NCI-H748 treated with DMSO at 0.1 percent for 48 hours (cell line): ENCODE results near the gene C5.
"Not testable (repeated sequence)": the region's sequence is repeated elsewhere in the genome, so short reads cannot be mapped to it uniquely, and the experiment has no call there.

ENCODE experiments used
- DNase-seq: peaks from one replicate; lab custom pipeline; 2025; lab: John Stamatoyannopoulos, UW

C5 gene

DNA sequence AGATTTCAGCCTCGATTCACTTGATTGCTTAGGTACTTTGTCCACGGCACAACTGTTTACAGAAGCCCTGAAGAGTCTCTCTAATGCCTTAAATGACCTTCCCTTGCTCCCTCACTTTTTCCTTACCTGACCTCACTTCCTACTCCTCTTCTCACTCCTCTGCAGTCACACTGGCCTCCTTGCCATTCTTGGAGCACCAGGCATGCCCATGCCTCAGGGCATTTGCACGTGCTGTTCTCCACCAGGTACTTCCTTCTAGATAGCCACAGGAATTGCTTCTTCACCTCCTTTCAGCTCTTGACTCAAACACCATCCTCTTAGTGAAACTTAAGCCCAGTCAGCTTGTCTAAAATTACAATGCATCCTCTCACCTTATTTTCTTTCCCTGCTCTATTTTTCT, 71.1 kb downstream of the C5 start:
- no peak for DNase-seq

DNA sequence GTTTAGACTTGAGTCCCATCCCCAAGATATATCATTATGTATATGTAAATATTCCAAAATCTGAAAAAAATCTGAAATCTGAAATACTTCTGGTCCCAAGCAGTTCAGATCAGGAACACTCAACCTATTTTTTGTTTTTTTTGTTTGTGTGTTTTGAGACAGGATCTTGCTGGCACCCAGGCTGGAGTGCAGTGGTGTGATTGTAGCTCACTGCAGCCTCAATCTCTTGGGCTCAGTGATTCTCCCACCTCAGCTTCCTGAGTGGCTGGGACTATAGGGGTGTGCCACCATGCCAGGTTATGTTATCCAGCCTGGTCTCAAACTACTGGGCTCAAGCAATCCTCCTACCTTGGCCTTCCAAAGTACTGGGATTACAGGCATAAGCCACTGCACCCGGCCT, 72.8 kb downstream of the C5 start:
- DNase-seq, result no peak

DNA sequence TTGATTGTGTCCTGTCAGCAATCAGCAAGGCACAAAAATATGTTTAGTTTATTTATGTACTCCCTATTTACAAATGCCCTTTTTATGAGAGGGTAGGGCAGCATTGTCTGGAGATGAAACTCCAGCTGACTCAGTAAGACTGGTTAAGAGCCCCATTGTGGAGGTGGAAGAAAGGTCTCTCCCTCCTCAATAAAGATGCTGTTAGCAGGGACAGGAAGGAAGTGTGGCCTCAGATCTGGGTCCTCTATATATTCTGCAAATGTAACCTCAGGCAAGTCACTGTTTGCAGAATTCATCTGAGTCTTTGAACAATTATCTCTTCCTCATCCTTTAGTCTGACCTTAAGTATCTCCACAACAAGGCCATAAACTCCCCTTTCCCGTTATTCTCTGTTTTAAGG, 75.2 kb downstream of the C5 start:
- DNase-seq, result no peak

DNA sequence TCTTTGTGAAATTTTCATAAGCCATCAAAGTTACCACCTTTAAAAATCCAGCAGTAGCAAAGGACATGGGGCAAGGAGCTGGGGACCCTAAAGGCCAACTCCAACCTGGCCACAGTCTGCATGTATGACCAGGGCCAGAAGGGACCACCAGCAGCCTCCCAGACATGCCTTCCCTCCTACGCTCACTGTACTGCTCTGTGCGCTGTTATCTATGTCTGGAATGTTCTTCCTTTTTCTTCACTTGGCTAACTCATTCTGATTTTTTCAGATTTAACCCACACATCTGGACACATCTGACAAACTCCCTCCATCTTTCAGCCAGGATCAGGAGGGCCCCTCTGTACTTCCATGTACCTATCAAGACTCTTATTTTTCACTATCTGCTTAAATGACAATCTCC, 75.9 kb downstream of the C5 start:
- DNase-seq, result no peak

DNA sequence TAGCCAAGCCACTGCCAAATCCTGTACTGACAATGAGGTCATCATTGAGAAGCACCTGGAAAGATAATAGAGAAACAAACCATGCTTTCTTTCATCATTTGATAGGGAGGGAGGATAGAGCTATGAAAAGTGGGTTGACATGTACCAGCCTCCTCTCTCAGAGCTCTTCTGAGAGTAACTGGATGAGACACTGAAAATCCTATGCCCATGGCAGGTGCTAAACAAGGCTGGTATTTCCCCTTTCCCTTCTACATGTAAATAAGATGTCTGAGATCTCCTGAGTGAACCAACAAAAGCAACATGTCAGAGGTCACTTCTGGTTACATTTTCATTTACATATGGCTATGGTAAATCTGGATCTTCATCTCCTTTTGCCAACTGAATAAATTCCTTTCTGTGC, 78.1 kb downstream of the C5 start:
- no peak for DNase-seq

DNA sequence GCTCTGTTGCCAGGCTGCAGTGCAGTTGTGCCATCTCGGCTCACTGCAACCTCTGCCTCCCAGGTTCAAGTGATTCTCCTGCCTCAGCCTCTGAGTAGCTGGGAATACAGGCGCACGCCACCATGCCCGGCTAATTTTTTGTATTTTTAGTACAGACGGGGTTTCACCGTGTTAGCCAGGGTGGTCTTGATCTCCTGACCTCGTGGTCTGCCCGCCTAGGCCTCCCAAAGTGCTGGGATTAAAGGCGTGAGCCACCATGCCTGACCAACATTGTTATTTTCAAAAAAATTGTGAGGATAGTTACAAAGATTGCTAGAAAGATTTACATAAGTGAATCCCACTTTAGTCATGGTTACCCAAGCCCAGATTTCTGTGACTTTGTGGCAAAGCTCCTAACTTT, 78.6 kb downstream of the C5 start:
- DNase-seq, result not testable (repeated sequence)

DNA sequence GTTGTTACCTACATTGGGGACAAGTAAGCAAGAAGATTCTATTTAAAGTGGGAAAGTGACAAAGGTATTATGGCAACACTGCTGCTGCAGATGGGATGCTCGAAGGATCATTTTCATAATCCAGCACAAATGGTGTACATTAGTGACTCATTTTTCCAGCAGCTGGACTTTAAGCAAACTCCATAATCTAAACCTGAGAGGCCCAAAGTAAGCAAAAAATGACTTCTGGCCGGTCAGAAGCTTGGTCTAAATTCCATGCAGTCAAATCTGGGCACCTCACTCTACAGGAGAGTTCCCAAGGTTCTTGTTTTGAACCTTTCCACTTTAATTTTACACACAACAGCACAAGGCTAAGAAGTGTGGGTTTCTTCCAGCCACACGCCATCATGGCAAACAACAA, 79.8 kb downstream of the C5 start:
- DNase-seq, result no peak

DNA sequence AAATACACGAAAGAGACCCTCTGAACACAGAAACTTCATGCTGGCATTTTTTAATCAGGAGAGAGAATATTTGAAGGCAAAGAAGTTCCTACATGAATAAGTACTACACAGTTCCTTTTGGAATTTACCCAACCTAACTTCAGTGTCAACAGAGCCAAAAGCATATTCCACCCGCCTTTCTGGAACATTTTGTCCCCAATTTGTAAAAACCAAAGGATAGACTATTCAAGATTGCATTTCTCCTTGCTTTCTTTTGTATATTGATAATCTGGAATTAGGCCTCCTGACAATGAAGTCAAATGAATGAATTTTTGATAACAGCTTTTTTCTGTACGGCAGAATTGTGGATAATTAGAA, 84.1 kb downstream of the C5 start:
- no peak for DNase-seq

DNA sequence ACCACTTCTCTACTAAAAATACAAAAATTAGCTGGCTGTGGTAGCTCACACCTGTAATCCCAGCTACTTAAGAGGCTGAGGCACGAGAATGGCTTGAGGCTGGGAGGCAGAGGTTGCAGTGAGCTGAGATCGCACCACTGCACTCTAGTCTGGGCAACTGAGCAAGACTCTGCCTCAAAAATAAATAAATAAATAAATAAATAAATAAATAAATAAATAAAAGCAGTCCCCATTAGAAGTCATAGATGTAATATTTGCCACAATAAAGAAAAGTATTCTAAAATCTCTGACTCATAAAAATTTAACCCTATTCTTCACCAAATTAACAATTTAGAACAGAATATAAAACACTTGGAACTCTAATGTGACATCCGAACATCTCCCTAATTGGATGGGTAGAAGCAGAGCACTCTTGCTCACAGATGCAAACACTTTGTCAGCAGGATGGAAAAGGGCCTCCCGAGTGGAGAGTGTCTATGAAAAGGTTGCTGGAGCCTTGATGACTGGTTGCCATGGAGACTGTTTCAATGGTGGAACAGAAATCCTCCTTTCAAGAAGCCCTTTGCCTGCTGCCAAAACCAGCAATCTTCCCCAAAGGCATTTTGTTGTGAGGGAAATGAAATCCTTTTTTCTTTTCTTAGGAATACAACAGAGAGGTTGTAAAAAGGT, 84.6 kb downstream of the C5 start:
- peak; percentile 61 for DNase-seq

DNA sequence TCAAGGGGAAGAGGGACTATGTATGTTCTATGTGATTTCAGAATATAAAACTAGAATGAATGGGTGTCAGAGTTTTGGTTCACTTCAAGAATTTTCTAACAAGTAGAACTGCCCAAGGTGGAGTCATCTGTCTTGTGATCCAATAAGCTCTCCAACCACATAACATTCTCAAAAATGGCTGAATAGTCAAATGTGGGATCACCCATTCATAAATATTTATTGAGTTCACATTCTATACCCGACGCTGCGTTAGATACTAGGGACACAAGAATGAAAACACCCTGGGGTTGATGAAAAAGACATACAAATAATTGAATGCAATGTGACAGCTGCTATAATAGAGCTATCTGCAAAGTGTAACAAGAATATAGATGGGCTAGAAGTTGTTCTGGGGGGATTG, 88.1 kb downstream of the C5 start:
- DNase-seq, result no peak

DNA sequence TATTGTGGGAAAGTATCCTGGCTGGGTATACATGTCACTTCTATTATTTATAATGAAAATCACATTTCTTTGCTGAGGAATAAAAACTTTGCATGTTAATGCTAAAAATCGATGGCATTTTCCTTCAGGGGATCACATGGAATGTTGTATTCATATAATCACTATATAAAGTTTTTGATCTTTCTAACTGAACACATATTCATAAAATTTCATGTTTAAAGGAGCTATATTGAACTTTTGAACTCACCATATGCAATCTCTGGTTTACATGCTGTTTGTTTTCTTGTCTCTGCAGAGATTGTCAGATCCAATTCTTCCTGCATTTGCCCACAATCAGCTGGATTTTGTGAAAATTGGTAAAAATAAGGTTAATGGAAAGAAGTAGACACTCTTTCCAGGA, 90.1 kb downstream of the C5 start:
- DNase-seq, result no peak

DNA sequence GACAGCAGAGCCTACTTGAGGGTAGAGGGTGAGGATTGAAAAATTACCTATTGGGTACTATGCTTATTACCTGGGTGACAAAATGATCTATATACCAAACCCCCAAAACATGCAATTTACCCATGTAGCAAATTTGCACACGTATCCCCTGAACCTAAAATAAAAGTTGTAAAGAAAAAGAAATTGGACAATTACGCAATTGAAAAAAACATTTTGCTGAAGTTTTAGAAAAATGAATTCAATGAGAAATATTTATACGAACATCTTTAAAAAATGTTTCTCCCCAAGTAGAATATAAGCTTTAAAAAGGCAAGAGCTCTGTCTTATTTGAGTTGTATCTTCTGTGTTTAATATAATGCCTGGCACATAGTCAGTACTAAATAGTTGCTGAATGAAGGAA, 93.2 kb downstream of the C5 start:
- no peak for DNase-seq

DNA sequence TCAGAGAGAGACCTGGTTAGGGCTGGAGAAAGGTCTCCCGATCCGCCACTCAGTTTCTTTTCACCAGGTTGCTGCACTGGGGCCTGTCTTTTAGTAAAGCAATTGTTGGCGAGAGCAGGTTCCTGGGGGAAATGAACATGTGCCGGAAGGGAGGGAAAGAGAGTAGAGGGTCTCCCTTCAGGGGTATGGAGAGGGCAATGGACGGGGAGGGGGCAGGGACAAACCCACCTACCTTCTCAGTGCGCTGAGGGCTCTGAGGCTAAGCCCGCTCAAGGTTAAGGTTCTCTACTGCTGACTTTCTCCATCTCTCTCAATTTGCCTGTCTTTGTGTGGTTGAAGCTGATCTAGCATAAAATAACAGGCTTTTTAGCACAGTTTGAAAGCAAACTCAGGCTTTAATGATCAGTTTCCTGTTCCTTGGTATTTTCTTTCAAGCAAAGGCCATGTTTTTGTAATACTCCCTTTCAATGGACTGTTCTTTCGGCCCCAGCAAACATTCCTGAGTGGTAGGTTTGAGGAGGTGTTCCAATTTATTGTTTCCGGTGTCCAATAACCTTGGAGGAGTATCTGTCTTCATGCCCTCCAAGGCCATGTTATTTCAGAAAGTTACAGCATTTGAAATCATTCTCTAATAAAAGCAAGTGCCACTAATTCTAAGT, 98.0 kb downstream of the C5 start:
- no peak for DNase-seq

DNA sequence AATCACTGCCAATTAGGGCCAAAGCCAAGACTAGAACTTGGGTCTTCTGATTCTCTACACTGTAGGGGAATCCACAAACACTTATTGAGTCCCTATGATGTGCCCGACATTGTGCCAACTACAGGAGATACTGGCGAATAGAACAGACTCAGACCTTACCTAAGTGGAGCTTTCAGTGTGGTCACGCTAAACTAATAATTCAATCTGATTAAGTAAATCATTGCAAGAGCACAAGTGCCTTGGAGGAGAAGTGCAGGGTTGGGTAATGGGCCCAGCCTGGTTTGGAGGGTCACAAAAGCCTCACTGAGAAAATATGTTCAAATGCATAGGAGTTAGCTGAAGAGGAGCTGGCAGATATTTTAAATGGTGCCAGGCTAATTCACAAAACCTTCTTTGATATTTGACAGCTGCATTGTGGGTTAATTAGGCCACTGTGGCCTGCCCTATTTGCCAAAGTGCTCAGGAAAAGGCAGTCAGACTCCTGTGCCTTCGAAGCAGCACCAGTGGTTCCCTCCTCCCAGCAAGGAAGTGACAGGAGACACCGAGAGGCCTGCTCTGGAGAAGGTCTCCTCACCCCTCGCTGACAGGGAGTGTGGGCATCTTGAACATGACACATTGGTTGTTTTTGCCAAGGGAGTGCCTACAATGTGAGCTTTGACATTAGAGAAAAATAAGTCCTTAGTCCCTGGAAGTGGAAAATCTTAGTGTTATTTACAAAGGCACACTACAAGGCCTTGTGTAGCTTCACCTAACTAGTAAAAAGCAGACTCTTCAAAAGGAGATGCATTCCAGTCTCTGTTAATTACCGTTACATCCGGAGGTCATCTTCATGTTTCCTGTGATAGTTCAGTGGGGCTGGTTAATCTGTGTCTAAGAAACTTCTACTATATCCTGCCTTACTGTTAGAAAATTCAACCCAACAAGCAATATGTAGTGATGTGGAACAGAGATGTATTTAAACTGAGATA, 99.4 kb downstream of the C5 start:
- no peak for DNase-seq

DNA sequence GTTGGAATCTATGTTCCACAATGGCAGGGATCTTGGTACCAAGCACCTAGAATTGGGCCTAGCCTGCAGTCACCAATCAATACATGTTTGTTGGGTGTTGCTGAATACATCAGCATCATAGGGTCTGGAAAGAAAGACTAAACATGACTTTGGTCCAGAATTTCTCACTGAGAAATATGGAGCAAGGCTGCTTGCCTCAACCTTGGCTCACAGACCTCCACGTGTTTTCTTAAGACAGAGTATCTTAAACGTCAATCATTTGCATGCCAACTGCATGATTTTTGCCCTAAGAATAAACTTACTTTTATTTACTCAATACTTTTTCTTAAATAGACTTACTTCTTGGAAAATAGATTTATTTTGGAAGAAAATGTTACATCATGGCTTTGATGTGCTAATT, 100.8 kb downstream of the C5 start:
- DNase-seq, result no peak

DNA sequence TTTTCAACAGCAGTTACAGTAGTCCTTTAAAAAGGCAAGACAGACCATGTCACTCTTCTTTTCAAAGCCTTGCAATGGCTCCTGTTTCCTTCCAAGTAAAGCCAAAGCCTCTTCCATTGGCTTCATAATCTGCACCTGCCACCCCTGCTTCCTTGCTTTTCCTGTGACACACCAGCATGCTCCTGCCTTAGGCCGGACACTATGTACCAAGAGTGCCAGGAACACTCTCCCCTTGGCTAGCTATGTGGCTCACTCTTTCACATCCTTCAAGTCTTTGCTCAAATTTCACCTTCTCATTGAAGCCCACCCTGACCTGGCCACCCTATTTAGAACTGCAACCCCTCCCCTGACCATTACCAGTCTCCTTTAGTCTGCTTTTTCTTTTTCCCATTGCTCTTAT, 101.3 kb downstream of the C5 start:
- no peak for DNase-seq

DNA sequence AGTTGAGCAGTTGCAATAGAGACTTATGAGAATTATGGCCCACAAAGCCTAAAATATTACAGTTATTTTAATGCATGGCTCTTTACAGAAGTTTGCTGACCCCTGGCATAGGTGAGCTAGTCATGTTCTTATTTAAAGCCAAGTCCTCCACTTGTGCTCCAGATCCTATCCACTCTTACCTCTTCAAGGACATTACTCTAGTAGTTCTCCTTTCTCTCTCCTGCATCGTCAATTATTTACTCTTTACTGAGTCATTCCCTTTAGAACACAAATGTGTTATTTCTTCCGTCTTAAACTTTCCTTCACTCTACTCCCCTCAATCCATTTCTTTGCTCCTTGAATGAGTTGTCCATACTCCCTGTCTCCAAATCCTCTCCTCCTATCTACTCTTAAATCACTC, 102.9 kb downstream of the C5 start:
- no peak for DNase-seq

DNA sequence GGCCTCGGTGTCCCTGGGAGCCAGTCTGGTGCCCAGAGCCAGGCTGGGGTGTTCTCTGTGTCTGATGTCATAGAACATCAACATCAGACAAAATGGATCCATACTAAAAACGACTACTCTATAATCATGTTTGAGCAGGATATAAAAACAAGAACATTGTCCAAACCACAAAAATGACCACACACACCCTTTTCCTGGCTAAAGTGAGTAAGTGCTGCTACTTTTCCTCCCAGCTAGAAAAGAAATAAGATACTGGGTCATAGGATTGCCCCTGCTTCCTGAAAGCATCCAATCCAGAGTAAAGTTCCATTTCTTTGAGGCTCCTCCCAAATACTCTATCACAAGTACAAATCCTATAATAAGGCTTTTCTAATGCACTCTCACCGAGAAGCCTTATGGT, 103.8 kb downstream of the C5 start:
- no peak for DNase-seq

DNA sequence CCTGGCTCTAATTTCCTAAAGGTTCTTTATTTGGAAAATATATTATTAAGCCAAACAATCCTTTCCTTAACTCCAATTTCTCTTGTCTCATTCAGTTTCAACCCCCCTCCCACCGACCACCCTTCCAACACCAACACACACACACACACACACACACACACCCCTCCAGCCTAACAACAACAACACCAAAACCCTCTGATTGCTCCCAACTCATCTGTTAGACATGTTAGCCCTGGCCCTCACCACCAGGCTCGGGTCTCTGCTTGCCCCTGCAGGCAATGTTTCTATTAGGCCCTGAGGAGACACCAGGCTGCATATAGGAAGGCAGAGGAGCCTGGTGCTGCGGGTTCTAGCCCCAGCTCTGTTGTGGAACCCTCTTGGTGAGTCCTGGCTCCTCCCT, 105.1 kb downstream of the C5 start:
- no peak for DNase-seq

DNA sequence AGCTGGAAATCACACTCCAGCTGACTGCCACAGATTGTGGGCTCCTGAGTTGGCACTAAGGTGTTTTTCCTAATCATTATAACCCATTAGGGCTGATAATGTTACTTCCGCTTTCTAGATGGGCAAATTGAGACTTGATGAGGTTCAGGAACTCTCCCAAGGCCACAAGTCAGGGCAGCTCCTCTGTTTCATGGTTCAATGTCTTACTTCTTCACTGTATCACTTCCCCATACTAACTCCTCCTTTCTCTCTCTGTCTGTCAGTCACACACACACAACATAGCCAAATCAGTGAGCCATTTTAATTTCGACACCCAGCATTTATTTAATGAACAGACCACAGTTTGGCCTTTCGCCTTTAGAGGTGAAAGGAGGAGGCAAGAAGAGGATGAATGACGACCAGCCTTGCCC, 105.6 kb downstream of the C5 start:
- DNase-seq, result no peak

DNA sequence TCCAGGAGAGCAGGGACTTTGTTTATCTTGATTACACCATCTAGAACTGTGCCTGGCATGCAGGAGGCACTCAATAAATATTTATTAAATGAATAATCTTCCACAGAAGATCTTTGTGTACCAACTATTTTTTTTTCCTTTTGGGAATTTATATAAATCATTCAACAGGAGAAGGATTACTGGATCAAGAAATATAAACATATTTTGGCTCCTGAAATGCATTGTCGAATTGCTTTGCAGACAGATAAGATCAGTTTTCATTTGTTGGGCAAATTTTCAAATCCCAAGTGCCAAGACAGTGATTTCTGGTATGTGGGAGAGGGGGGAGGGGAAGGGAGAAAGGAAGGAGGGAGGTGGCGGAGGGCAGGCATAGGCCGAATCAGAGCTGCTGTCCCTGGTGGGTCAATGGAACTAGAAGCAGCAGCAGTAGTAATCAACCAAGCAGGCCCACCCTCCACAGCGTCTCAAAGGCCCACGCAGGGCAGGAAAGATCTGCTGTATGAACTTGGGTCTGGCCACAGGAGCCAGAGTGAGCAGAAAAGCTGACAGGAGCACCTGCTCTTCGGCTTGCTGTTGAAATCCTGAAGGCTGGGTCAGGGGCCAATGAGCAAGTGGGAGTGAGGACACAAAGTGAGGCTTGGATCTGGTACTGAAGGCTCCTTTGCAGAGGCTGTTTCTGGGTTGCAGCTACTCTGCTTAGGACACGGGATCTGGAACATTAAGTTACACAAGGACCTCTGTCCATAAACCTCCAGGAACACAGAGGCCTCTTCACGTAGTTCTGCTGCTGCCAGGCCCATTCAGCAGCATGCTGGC, 107.7 kb downstream of the C5 start:
- no peak for DNase-seq

DNA sequence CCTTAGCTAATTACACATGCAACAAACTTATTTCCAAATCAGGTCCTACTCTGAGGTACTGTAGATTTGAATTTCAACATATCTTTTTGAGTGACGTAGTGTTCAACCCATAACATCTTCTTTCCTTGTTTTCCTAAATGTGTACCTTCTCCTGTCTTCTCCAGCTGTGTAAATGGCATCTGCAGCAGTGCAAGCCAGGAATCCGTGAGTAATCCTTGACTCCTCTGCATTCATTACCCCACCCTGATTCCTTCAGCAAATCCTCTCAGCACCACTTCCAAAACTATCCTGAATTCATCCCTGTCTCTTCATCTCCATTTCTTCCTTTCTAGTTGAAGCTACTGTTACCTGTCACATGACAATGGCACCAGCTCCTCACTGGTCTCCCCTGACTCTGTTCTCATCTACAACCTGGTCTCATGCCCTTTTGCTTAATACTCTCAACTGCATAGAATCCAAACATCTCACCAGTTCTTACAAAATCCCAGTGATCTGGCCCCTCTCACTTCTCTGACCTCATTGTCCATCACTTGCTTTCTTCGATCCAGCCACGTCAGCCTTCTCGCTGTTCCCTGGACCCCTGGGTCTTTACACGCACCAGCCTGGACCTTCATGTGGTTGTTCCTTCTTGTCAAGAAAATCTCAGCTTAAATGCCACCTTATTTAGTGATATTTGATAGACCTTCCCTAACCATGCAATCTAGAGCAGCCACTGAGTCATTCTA, 108.9 kb downstream of the C5 start:
- DNase-seq, result no peak
